C4-2B (cell line): ENCODE data around the gene ANKRD12.

ENCODE experiments used
- H3K27ac ChIP-seq: fragments of 450-650 bp; 2 replicates; pipeline ENCODE4 v1.5.1; 2017
- ZFX ChIP-seq: fragments of 450-650 bp; IDR thresholded peaks from 2 replicates; pipeline ENCODE4 v1.6.1; 2017
- TF ChIP-seq, protein P1 (sequence below): fragments of 450-650 bp; conservative IDR thresholded peaks from 2 replicates; pipeline ENCODE4 v1.5.1; 2017; ENCODE audit warnings: mild to moderate bottlenecking

ANKRD12 gene

DNA sequence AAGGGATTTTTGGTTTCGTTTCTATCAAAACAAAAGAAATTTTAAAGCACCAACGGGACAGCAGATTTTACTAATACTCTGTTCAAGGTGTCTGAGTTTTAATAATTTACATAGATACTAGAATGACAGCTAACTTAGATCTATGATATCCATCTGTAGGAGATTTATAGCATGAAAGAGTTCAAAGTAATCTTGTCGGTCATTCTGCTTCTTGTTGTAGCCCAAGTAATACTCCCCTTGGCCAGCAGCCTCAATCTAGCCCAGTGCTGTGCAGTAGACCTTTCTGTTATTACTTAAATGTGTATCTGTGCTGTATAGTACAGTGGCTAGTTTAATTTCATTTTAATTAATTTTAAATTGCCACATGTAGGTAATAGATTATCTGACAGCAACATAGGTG, 44.7 kb downstream of the ANKRD12 start:
- no peak overlapping the region for H3K27ac ChIP-seq
- TF ChIP-seq, protein P1, sequence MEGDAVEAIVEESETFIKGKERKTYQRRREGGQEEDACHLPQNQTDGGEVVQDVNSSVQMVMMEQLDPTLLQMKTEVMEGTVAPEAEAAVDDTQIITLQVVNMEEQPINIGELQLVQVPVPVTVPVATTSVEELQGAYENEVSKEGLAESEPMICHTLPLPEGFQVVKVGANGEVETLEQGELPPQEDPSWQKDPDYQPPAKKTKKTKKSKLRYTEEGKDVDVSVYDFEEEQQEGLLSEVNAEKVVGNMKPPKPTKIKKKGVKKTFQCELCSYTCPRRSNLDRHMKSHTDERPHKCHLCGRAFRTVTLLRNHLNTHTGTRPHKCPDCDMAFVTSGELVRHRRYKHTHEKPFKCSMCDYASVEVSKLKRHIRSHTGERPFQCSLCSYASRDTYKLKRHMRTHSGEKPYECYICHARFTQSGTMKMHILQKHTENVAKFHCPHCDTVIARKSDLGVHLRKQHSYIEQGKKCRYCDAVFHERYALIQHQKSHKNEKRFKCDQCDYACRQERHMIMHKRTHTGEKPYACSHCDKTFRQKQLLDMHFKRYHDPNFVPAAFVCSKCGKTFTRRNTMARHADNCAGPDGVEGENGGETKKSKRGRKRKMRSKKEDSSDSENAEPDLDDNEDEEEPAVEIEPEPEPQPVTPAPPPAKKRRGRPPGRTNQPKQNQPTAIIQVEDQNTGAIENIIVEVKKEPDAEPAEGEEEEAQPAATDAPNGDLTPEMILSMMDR: no peak
- TF ChIP-seq ZFX: no peak

DNA sequence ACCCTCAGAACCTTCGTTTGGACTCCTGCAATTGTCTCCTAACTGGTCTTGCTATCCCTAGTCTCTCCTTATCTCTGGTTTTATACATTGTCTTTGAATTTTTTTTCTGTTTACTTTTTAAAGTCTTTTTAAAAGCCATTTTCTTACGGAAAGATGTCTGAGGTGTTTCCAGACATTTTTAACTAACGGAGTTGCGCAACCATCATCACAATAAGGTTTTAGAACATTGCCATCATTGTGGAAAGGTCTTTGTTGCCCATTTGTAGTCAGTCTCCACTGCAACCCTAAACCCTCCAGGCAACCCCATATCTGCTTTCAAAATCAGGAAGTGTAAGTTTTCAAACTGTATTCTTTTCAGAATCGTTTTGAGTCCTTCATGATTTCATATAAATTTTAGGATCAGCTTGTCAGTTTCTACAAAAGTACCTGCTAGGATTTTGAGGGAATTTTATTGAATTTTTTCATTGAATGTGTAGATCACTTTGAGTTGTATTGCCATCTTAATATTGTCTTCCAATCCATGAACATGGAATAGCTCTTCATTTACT, 46.3 kb downstream of the ANKRD12 start:
- TF ChIP-seq, protein P1: no peak
- TF ChIP-seq ZFX: no peak
- H3K27ac ChIP-seq: no peak overlapping the region

DNA sequence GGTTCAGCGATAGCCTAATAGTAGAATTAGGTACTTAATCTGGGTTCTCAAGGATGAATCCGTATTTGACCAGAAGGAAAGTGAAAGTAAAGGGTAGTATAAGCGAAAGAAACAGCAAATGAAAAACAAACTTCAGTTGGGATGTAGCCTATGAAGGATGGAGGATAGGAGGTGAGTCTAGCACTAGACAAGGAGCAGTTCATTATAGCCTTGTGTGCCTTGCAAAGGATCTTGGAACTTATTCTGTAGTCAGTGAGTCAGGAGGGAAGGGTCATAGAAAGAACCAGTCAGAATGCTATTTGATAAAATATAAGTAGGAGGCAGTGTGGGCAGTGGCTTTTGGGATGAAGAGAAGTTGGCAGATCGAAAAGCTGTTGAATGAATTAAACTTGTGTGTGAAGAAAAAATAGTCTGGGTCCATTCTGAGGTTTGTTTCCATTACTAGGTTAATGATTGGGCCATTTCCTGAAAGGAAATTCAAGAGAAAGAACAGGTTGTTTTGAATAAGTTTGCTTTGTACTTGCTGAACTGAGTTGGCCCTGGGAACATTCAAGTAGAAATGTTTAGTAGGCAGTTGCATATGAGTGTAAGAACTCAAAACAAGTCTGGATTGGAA, 48.5 kb downstream of the ANKRD12 start:
- TF ChIP-seq, protein P1: no peak
- no peak for TF ChIP-seq ZFX
- H3K27ac ChIP-seq: no peak overlapping the region

DNA sequence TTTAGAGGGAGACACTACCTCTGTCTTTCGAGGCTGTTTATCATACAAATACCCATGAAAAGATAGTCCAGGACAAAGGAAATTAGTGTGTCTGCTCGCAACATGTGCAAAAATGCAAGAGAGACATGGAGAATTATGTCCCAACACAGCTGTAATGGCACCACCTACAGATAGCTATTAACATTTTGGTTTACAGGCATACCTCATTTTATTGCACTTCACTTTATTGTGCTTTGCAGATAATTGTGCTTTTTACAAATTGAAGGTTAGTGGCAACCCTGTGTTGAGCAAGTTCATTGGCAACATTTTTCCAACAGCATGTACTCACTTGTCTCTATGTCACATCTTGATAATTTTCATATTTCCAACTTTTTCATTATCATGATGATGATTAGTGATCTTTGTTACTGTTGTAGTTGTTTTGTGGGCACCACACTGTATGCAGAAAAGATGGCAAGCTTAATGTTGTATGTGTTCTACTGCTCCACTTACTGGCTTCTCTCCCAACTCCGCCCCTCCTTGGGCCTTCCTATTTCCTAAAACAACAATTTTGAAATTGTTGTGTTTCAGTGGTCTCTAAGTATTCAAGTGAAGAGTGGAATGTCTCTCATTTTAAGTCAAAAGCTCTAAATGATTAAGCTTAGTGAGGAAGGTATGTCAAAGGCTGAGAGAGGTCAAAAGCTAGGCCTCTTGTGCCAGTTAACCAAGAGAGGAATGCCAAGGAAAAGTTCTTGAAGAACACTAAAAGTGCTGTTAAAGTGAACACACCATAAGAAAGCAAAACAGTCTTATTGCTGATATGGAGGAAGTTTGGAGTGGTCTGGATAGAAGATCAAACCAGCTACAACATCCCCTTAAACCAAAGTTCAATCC, 52.0 kb downstream of the ANKRD12 start:
- TF ChIP-seq, protein P1: no peak
- TF ChIP-seq ZFX: no peak
- H3K27ac ChIP-seq: no peak overlapping the region

DNA sequence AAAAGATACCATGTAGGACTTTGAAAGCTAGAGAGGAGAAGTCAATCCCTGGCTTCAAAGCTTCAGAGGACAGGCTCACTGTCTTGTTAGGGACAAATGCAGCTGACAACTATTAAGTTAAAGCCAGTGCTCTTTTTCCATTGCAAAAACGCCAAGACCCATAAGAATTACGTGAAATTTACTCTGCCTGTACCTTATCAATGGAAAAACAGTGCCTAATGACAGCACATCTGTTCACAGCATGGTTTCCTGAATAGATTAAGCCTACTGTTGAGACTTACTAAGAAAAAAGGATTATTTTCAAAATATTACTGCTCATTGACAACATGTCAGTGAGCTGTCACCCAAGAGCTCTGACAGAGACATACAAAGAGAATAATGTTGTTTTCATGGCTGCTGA, 52.9 kb downstream of the ANKRD12 start:
- H3K27ac ChIP-seq: no peak overlapping the region
- TF ChIP-seq ZFX: no peak
- TF ChIP-seq, protein P1: no peak

DNA sequence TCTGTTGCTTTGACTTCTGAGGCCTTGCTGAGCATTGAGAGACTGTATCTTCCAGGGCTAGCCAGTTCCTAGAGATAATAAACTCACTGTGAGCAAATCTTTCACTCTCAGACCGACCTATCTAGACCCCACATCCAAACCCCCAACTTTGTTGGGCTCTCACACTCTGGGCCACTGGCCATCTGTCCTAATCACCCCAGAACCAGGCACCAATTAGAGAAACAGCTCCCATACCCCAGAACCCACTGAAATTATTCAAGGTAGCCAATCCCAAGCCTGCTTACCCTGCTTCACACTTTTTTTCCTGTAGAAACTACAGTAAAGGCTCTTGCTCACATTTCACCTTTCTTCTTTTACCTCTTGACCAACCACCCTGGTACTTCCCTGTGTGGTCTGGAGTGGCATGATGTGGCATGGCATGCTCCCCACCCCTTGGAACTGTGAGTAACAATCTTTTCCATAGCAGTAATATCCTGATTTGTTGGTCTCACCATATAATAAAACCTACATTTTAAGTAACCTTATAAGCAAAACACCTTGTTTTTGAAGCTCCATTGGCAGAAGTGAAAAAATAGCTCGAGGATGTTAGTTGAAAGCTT, 55.2 kb downstream of the ANKRD12 start:
- TF ChIP-seq, protein P1: no peak
- no peak for TF ChIP-seq ZFX
- no peak overlapping the region for H3K27ac ChIP-seq

DNA sequence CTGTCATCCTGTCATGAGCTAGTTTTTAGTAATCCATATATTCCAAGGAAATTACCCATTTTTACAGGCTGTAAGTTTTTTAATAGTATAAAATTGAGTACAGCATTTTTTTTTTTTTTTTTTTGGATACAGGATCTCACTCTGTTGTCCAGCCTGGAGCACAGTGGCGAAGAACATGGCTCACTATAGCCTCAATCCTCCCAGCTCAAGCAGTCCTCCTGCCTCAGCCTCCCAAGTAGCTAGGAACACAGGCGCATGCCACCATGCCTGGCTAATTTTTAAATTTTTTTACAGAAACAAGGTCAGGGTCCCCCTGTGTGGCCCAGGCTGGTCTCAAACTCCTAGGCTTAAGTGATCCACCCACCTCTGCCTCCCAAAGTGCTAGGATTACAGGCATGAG, 56.5 kb downstream of the ANKRD12 start:
- TF ChIP-seq, protein P1: no peak
- no peak for TF ChIP-seq ZFX
- H3K27ac ChIP-seq: no peak overlapping the region
